ENCODE data around the gene DNAH3.

GRCh38 chr16:20984019-20984418 lies 166.6 kb downstream of the DNAH3 start:
- no peak for TF ChIP-seq CTCF (IDR thresholded peaks at IDR 0.05)
- TF ChIP-seq POLR2A (IDR thresholded peaks at IDR 0.05) = no peak
